Esophagus squamous epithelium (tissue), 4 donors: ENCODE data around the gene GDPD5.

Source experiments
- CTCF ChIP-seq, 6 experiments: fragments of 450-650 bp in 4 of 6; fragments of 200-600 bp in 2 of 6; sonication (generic) in 2 of 6; IDR thresholded peaks; one replicate each; pipeline ENCODE4 v1.5.1; 2016 to 2019; ENCODE audit warnings: antibody characterized with exemption in 6 of 6, mild to moderate bottlenecking in 4 of 6, moderate library complexity in 4 of 6
- POLR2A ChIP-seq, 4 donors: fragments of 450-650 bp; IDR thresholded peaks; one replicate each; pipeline ENCODE4 v1.6.1; 2017; ENCODE audit warnings: antibody characterized with exemption in 4 of 4, mild to moderate bottlenecking in 4 of 4, moderate library complexity in 3 of 4

- TF ChIP-seq CTCF (IDR thresholded peaks at IDR 0.05) (no peak), POLR2A (IDR thresholded peaks at IDR 0.05) (no peak)
These were observed 131.5 kb downstream of the GDPD5 start for GRCh38 chr11:75394085-75394840.
